Fibroblast of lung (primary cell): ENCODE measurements around the gene POLD3. TPM values are rescaled to one million over a fixed set of nuclear protein-coding genes. Genes with fewer than 3 reads are reported as not detected.
"Not testable (repeated sequence)": the region's sequence is repeated elsewhere in the genome, so short reads cannot be mapped to it uniquely, and the experiment has no call there.

ENCODE experiments used
- DNase-seq, 2 donors: peaks; one replicate each; pipeline versions ENCODE4 v3.0.0 to v3.0.0-alpha.2; 2010; ENCODE audit warnings: low read depth in 2 of 2
- H2AFZ ChIP-seq: 2 replicates; pipeline ENCODE4 v1.5.1; 2012; ENCODE audit warnings: low read length, control low read depth, inconsistent platforms
- H3K27ac ChIP-seq: 2 replicates; pipeline ENCODE4 v1.5.1; 2011; ENCODE audit warnings: low read length, control low read depth; ENCODE audit not compliant: insufficient read depth
- H3K27me3 ChIP-seq: 2 replicates; pipeline ENCODE4 v1.5.1; 2011; ENCODE audit warnings: mild to moderate bottlenecking, low read length; ENCODE audit not compliant: control insufficient read depth, insufficient read depth
- H3K36me3 ChIP-seq: 2 replicates; pipeline ENCODE4 v1.5.1; 2011; ENCODE audit warnings: low read length; ENCODE audit not compliant: control insufficient read depth, insufficient read depth
- H3K4me1 ChIP-seq: 2 replicates; pipeline ENCODE4 v1.5.1; 2011; ENCODE audit warnings: low read length; ENCODE audit not compliant: control insufficient read depth, insufficient read depth; ENCODE audit errors: extremely low read depth
- H3K4me2 ChIP-seq: 2 replicates; pipeline ENCODE4 v1.5.1; 2011; ENCODE audit warnings: low read length, control low read depth; ENCODE audit not compliant: insufficient read depth; ENCODE audit errors: extremely low read depth
- H3K4me3 ChIP-seq, 4 experiments: fragments of 200-600 bp in 1 of 4; sonication (generic) in 1 of 4; replicated peaks in 1 of 4; 2 replicates each; pipeline ENCODE4 v1.5.1; 2011 to 2016; ENCODE audit warnings: low read length in 4 of 4, low read depth in 3 of 4, mild to moderate bottlenecking in 3 of 4, control low read depth in 2 of 4, inconsistent platforms in 1 of 4, mixed read lengths in 1 of 4; ENCODE audit not compliant: insufficient read depth in 1 of 4; ENCODE audit errors: control extremely low read depth in 1 of 4
- H3K79me2 ChIP-seq: 2 replicates; pipeline ENCODE4 v1.5.1; 2012; ENCODE audit warnings: mild to moderate bottlenecking, low read length, inconsistent platforms; ENCODE audit not compliant: control insufficient read depth, insufficient read depth
- H3K9ac ChIP-seq: 2 replicates; pipeline ENCODE4 v1.5.1; 2011; ENCODE audit warnings: mild to moderate bottlenecking, low read length, control low read depth; ENCODE audit not compliant: insufficient read depth
- H3K9me3 ChIP-seq: 2 replicates; pipeline ENCODE4 v1.5.1; 2012; ENCODE audit warnings: low read depth, low read length; ENCODE audit not compliant: control insufficient read depth, insufficient read depth
- H4K20me1 ChIP-seq: 2 replicates; pipeline ENCODE4 v1.5.1; 2011; ENCODE audit warnings: low read length; ENCODE audit not compliant: control insufficient read depth, insufficient read depth; ENCODE audit errors: extremely low read depth
- CTCF ChIP-seq, 2 donors: IDR thresholded peaks in 1 of 2; conservative IDR thresholded peaks in 1 of 2; 1 replicate in 1 of 2; 2 replicates in 1 of 2; pipeline ENCODE4 v1.5.1; 2011 to 2012; ENCODE audit warnings: low read length in 2 of 2, control low read depth in 1 of 2, inconsistent platforms in 1 of 2, low read depth in 1 of 2, mild to moderate bottlenecking in 1 of 2
- EZH2 ChIP-seq: IDR thresholded peaks from 2 replicates; pipeline ENCODE4 v1.5.1; 2012; ENCODE audit warnings: low read length, control low read depth, mild to moderate bottlenecking; ENCODE audit errors: missing control alignments
- polyA plus RNA-seq, 2 donors: library from polyadenylated mRNA; depleted of rRNA in 1 of 2; stranded (reverse) in 1 of 2; unstranded in 1 of 2; fragments of >200 nt; gene quantifications; 2 replicates each; pipeline ENCODE4 v1.2.1, GENCODE V29; 2011 to 2012; ENCODE audit warnings: missing spikeins in 1 of 2
- total RNA-seq: library from RNA; depleted of rRNA; stranded (reverse); fragments of >200 nt; gene quantifications from 2 replicates; pipeline ENCODE4 v1.2.1, GENCODE V29; 2014

Gene POLD3
- total and polyA plus RNA-seq, 2 donors (not counting 1 experiment from before 2014, with no cell fraction given), result 9.1 to 13.7 TPM

- no peak overlapping the region for H3K4me3 ChIP-seq
- H4K20me1 ChIP-seq, result no peaks in the 10 kb centered on the region
- H3K9ac ChIP-seq, result no peak overlapping the region
- H3K27me3 ChIP-seq, result no peaks in the 10 kb centered on the region
- no peaks in the 10 kb centered on the region for H3K79me2 ChIP-seq
- H3K4me2 ChIP-seq, result no peak overlapping the region
- no peaks in the 10 kb centered on the region for H3K36me3 ChIP-seq
- no peak overlapping the region for H3K27ac ChIP-seq
- DNase-seq, result no peak
- no peaks in the 10 kb centered on the region for H3K9me3 ChIP-seq
- H2AFZ ChIP-seq, result no peak overlapping the region
- TF ChIP-seq CTCF (conservative IDR thresholded peaks at IDR 0.05 in 1 of 2, IDR thresholded peaks at IDR 0.05 in 1 of 2; ENCODE audit: low read depth in 1 of 2, low read length in 2 of 2), result no peak
- TF ChIP-seq EZH2, result no peak
- H3K4me1 ChIP-seq, result no peaks in the 10 kb centered on the region
Observed at GRCh38 chr11:74581954-74582547, 10.3 kb upstream of the POLD3 start.

GRCh38 chr11:74583024-74583624 lies 9.3 kb upstream of the POLD3 start:
- no peak overlapping the region for H3K4me3 ChIP-seq
- no peak overlapping the region for H2AFZ ChIP-seq
- no peak overlapping the region for H3K27ac ChIP-seq
- DNase-seq, result no peak
- H3K4me1 ChIP-seq, result no peaks in the 10 kb centered on the region
- H4K20me1 ChIP-seq, result no peaks in the 10 kb centered on the region
- no peaks in the 10 kb centered on the region for H3K79me2 ChIP-seq
- H3K9me3 ChIP-seq, result no peaks in the 10 kb centered on the region
- H3K4me2 ChIP-seq, result no peak overlapping the region
- no peak overlapping the region for H3K9ac ChIP-seq
- no peak for TF ChIP-seq EZH2
- no peak for TF ChIP-seq CTCF (conservative IDR thresholded peaks at IDR 0.05 in 1 of 2, IDR thresholded peaks at IDR 0.05 in 1 of 2; ENCODE audit: low read depth in 1 of 2, low read length in 2 of 2)
- H3K36me3 ChIP-seq, result no peaks in the 10 kb centered on the region
- no peaks in the 10 kb centered on the region for H3K27me3 ChIP-seq

- not testable (repeated sequence) for H3K4me2 ChIP-seq, H4K20me1 ChIP-seq, H2AFZ ChIP-seq, H3K4me1 ChIP-seq, H3K9ac ChIP-seq, DNase-seq, H3K9me3 ChIP-seq, H3K36me3 ChIP-seq, H3K27ac ChIP-seq, H3K27me3 ChIP-seq, H3K4me3 ChIP-seq
- peaks cover 23% of the 10 kb centered on the region for H3K79me2 ChIP-seq
Observed at GRCh38 chr11:74590492-74590891, 1.9 kb upstream of the POLD3 start.
